Measurements from ENCODE around the gene POLE.
A peak's percentile ranks its signal among the peaks of the same experiment; 100 is the strongest.

The POLE gene

GRCh38 chr12:132621657-132622435, 65.3 kb downstream of the POLE start:
- Mint-ChIP-seq H3K4me3 (no peak overlapping the region), H3K27me3 (peaks cover 12% of the 10 kb centered on the region), H3K36me3 (peaks cover 24% of the 10 kb centered on the region), H3K9me3 (peaks cover 6% of the 10 kb centered on the region), H3K4me1 (peaks cover 17% of the 10 kb centered on the region), H3K27ac (no peak overlapping the region)
- no peak for ATAC-seq

GRCh38 chr12:132620899-132621656, 66.1 kb downstream of the POLE start:
- no peak for ATAC-seq
- Mint-ChIP-seq H3K4me1 (peaks cover 17% of the 10 kb centered on the region), H3K9me3 (peaks cover 8% of the 10 kb centered on the region), H3K27ac (no peak overlapping the region), H3K4me3 (no peak overlapping the region), H3K27me3 (peaks cover 13% of the 10 kb centered on the region), H3K36me3 (peaks cover 24% of the 10 kb centered on the region)

DNA sequence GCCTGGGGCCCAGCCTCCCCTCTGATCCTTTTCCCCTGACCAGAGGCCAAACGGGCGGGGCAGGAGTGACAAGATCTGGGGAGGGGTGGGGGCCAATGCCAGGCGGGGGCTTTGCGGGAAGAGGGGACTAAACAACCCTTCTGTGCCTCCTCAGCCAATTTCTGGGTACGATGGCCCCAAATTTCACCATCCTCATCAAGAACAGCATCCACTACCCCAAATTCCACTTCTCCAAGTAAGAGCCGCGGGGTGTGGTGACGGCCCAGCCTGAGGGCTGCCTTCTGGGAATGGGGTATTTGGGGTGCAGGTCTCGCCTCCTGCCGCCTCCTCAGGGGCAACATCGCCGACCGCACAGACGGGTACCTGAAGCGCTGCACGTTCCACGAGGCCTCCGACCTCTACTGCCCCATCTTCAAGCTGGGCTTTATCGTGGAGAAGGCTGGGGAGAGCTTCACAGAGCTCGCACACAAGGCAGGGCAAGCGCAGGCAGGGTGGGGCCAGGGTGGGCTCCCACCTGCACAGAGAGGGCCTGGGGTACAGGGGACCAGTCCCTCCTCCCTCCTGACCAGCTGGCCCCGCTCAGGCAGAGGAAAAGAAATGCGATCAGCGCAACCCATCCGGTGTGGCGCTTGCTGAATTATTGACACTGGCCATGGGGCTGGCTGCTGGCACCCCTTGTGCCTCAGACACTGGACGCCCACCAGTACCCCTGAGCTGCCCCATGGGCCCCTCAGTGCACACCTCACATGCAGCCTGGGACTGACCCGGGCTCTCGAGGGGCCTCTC, 66.8 kb downstream of the POLE start:
- Mint-ChIP-seq H3K27me3 (peaks cover 21% of the 10 kb centered on the region), H3K27ac (no peak overlapping the region), H3K4me1 (peaks cover 17% of the 10 kb centered on the region)

GRCh38 chr12:132619386-132620112, 67.6 kb downstream of the POLE start:
- Mint-ChIP-seq H3K27me3 (peaks cover 27% of the 10 kb centered on the region), H3K4me1 (peaks cover 25% of the 10 kb centered on the region), H3K9me3 (peaks cover 8% of the 10 kb centered on the region), H3K27ac (no peak overlapping the region), H3K36me3 (peaks cover 10% of the 10 kb centered on the region), H3K4me3 (no peak overlapping the region)
- ATAC-seq: peak; percentile 25

More for the DNA sequence above, 66.8 kb downstream of the POLE start:
- no peak overlapping the region for H3K4me3 Mint-ChIP-seq
- no peak for ATAC-seq
- peaks cover 8% of the 10 kb centered on the region for H3K9me3 Mint-ChIP-seq
- H3K36me3 Mint-ChIP-seq: peaks cover 17% of the 10 kb centered on the region

- peak; percentile 13 for ATAC-seq
- no peak overlapping the region for H3K4me3 Mint-ChIP-seq
- H3K27me3 Mint-ChIP-seq: peaks cover 27% of the 10 kb centered on the region
- peaks cover 25% of the 10 kb centered on the region for H3K4me1 Mint-ChIP-seq
- peaks cover 7% of the 10 kb centered on the region for H3K36me3 Mint-ChIP-seq
- no peak overlapping the region for H3K27ac Mint-ChIP-seq
- peaks cover 8% of the 10 kb centered on the region for H3K9me3 Mint-ChIP-seq
Measured at GRCh38 chr12:132619071-132619385, 68.1 kb downstream of the POLE start.

DNA sequence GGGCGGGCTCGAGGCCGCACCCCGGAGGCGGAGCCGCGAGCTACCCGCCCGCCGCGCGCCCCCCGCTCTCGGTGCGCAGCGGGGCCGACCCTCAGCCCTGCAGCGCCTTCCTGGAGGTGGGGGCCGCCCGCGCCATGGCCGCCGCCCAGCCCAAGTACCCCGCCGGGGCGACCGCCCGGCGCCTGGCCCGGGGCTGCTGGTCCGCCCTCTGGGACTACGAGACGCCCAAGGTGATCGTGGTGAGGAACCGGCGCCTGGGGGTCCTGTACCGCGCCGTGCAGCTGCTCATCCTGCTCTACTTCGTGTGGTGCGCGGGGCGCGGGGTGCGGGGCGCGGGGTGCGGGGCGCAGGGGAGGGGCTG, 68.5 kb downstream of the POLE start, which contains the start of gene P2RX2:
Gene P2RX2, plus strand, starts transcription at position 94 of the 361 bp plus-strand sequence. Its CDS starts 41 bp downstream, at position 135.
- Mint-ChIP-seq H3K4me3 (peak within 1 kb of the TSS; percentile 3), H3K27ac (no peak within 1 kb of the TSS), H3K36me3 (peaks cover 7% of the 10 kb centered on the region), H3K9me3 (peaks cover 8% of the 10 kb centered on the region), H3K4me1 (peaks cover 25% of the 10 kb centered on the region), H3K27me3 (peaks cover 27% of the 10 kb centered on the region)
- no peak for ATAC-seq

GRCh38 chr12:132617822-132618682, 69.1 kb downstream of the POLE start:
- Mint-ChIP-seq H3K4me3 (peak overlapping the region; percentile 3), H3K27ac (no peak overlapping the region), H3K27me3 (peaks cover 27% of the 10 kb centered on the region), H3K9me3 (peaks cover 8% of the 10 kb centered on the region), H3K4me1 (peaks cover 25% of the 10 kb centered on the region), H3K36me3 (peaks cover 7% of the 10 kb centered on the region)
- ATAC-seq: no peak

DNA sequence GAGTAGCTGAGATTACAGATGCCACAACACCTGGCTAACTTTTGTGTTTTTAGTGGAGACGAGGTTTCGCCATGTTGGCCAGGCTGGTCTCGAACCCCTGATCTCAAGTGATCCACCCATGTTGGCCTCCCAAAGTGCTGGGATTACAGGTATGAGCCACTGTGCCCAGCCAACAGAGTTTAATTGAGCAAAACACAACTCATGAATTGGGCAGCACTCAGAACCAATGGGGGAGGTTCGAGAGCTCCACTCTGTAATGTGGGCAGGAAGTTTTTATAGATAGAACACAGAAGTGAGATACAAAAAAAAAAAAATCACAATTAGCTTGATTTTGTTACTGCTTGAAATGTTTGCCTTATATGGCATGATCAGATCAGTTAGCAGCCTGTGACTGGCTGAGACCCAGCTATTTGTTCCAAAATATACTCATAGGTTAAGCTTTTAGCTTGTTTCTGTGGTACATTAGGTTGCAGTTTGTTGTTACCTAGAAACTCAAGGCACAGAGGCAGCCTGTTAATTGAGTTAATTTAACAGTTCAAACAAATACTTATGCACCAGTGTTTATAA, 69.9 kb downstream of the POLE start:
- no peak overlapping the region for H3K4me3 Mint-ChIP-seq
- peaks cover 7% of the 10 kb centered on the region for H3K36me3 Mint-ChIP-seq
- H3K4me1 Mint-ChIP-seq: peaks cover 18% of the 10 kb centered on the region
- H3K27me3 Mint-ChIP-seq: peaks cover 27% of the 10 kb centered on the region
- H3K27ac Mint-ChIP-seq: no peak overlapping the region
- H3K9me3 Mint-ChIP-seq: peaks cover 8% of the 10 kb centered on the region
- ATAC-seq: no peak

- H3K4me3 Mint-ChIP-seq: no peak overlapping the region
- peaks cover 12% of the 10 kb centered on the region for H3K9me3 Mint-ChIP-seq
- peaks cover 20% of the 10 kb centered on the region for H3K4me1 Mint-ChIP-seq
- H3K27me3 Mint-ChIP-seq: peaks cover 39% of the 10 kb centered on the region
- no peak for ATAC-seq
- no peak overlapping the region for H3K27ac Mint-ChIP-seq
- peaks cover 7% of the 10 kb centered on the region for H3K36me3 Mint-ChIP-seq
Measured at GRCh38 chr12:132615579-132616038, 71.5 kb downstream of the POLE start.

DNA sequence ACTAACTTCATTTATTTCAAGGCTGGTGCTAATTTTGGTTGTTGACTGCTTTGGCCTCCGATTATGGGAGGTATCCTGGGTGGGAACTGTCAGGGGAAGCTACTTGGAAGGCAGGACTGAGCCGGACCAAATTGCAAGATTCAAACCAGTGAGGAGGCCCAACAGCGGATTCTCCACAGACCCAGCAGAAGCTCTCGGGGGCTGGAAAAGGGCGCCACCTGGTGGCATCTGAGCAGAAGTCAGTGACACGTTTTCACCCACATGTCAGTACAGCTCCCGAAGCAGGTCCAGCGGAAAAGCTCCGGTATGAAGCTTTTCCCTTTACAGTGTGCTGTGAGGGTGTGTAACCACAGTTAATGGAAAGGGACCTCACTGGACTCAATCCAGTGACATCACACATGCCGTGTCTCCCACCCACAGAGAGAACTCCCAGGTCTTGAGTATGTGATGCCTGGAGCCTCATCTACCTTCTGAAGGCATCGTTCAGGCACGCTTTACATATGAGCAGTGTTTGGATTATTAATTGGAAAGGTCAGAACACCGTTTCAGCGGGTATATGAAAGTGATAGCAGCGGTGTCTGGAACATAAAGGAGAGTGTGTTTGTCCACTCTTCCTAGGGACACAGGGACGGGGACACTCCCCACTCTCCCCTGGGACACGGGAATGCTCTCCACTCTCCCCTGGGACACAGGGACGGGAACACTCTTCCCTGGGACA, 72.1 kb downstream of the POLE start:
- H3K36me3 Mint-ChIP-seq: peaks cover 7% of the 10 kb centered on the region
- H3K27me3 Mint-ChIP-seq: peaks cover 45% of the 10 kb centered on the region
- no peak overlapping the region for H3K27ac Mint-ChIP-seq
- ATAC-seq: peak; percentile 82
- peaks cover 12% of the 10 kb centered on the region for H3K9me3 Mint-ChIP-seq
- H3K4me3 Mint-ChIP-seq: no peak overlapping the region
- H3K4me1 Mint-ChIP-seq: peaks cover 26% of the 10 kb centered on the region

- H3K27me3 Mint-ChIP-seq: peaks cover 54% of the 10 kb centered on the region
- H3K4me3 Mint-ChIP-seq: no peak overlapping the region
- H3K4me1 Mint-ChIP-seq: peaks cover 27% of the 10 kb centered on the region
- no peak overlapping the region for H3K27ac Mint-ChIP-seq
- H3K9me3 Mint-ChIP-seq: peaks cover 12% of the 10 kb centered on the region
- peaks cover 7% of the 10 kb centered on the region for H3K36me3 Mint-ChIP-seq
- no peak for ATAC-seq
Measured at GRCh38 chr12:132614029-132614428, 73.1 kb downstream of the POLE start.

DNA sequence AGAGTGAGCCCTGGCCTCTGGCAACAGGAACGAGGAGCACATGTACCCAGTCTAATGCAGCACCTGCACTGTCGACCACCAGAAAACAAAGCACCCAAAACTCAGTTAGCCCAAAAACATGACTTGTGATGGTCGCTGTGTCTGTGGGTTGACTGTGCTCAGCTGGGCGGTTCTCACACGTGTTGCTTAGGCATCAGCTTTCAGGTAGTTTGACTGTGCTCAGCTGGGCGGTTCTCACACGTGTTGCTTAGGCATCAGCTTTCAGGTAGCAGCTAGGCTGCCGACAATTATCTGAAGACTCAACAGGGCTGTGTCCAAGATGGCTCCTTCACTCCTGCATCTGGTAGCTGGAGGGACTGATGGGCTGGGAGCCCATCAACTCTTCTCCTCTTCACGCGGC, 75.5 kb downstream of the POLE start:
- peaks cover 4% of the 10 kb centered on the region for H3K9me3 Mint-ChIP-seq
- H3K27ac Mint-ChIP-seq: no peak overlapping the region
- ATAC-seq: no peak
- H3K4me1 Mint-ChIP-seq: peaks cover 18% of the 10 kb centered on the region
- H3K4me3 Mint-ChIP-seq: no peak overlapping the region
- no peaks in the 10 kb centered on the region for H3K36me3 Mint-ChIP-seq
- H3K27me3 Mint-ChIP-seq: peaks cover 66% of the 10 kb centered on the region

- no peak for ATAC-seq
- H3K36me3 Mint-ChIP-seq: no peaks in the 10 kb centered on the region
- peak overlapping the region; percentile 3 for H3K4me3 Mint-ChIP-seq
- H3K27ac Mint-ChIP-seq: no peak overlapping the region
- peaks cover 18% of the 10 kb centered on the region for H3K4me1 Mint-ChIP-seq
- H3K9me3 Mint-ChIP-seq: peaks cover 3% of the 10 kb centered on the region
- peaks cover 70% of the 10 kb centered on the region for H3K27me3 Mint-ChIP-seq
Measured at GRCh38 chr12:132610866-132611602, 76.1 kb downstream of the POLE start.
